Nucleus accumbens (tissue), 56 donors: ENCODE measurements around the gene TACC2.
A peak's percentile ranks its signal among the peaks of the same experiment; 100 is the strongest.

Source experiments
- DNase-seq, 56 donors: peaks; one replicate each; lab custom pipeline; 2025; lab: John Stamatoyannopoulos, UW

Gene TACC2

GRCh38 chr10:122138831-122139625, 150.1 kb downstream of the TACC2 start:
- no peak for DNase-seq

GRCh38 chr10:122139627-122140170, 150.7 kb downstream of the TACC2 start:
- DNase-seq, result no peak

- no peak for DNase-seq
Measured at GRCh38 chr10:122140461-122140902, 151.5 kb downstream of the TACC2 start.

GRCh38 chr10:122140941-122141623, 152.1 kb downstream of the TACC2 start:
- peak in 1 of 56 donors; percentile 33 for DNase-seq

- DNase-seq, result peak in 2 of 56 donors; percentile 22 to 23
Measured at GRCh38 chr10:122141821-122142640, 153.1 kb downstream of the TACC2 start.

GRCh38 chr10:122142641-122143237, 153.8 kb downstream of the TACC2 start:
- peak in 45 of 56 donors; percentile 7 to 78 (median 53) for DNase-seq

GRCh38 chr10:122143238-122143841, 154.4 kb downstream of the TACC2 start:
- peak in 48 of 56 donors; percentile 13 to 84 (median 60) for DNase-seq

- DNase-seq, result no peak
Measured at GRCh38 chr10:122144199-122144598, 155.2 kb downstream of the TACC2 start.

- no peak for DNase-seq
Measured at GRCh38 chr10:122145113-122145512, 156.2 kb downstream of the TACC2 start.

GRCh38 chr10:122147663-122148062, 158.7 kb downstream of the TACC2 start:
- no peak for DNase-seq

GRCh38 chr10:122148876-122149560, 160.1 kb downstream of the TACC2 start:
- DNase-seq, result no peak

- DNase-seq, result no peak
Measured at GRCh38 chr10:122149561-122150505, 160.9 kb downstream of the TACC2 start.

- no peak for DNase-seq
Measured at GRCh38 chr10:122151121-122151694, 162.2 kb downstream of the TACC2 start.

- DNase-seq, result peak; percentile 16 to 96 (median 84)
Measured at GRCh38 chr10:122152544-122152943, 163.6 kb downstream of the TACC2 start.

GRCh38 chr10:122154031-122154544, 165.1 kb downstream of the TACC2 start:
- peak in 6 of 56 donors; percentile 22 to 31 (median 25) for DNase-seq

GRCh38 chr10:122154545-122155366, 165.8 kb downstream of the TACC2 start:
- DNase-seq, result peak in 50 of 56 donors; percentile 11 to 88 (median 59)
